Heart left ventricle (tissue), 13 donors: ENCODE results near the gene GNB1L.

Experiments used
- POLR2A ChIP-seq, 2 donors: fragments of 450-650 bp; IDR thresholded peaks; one replicate each; pipeline ENCODE4 v1.6.1; 2017; ENCODE audit warnings: antibody characterized with exemption in 2 of 2, mild to moderate bottlenecking in 2 of 2, moderate library complexity in 2 of 2
- TF ChIP-seq, protein P1 (sequence below), 12 donors: fragments of 200-600 bp; sonication (generic) in 4 of 12; IDR thresholded peaks; one replicate each; pipeline versions ENCODE4 v1.5.0 to v1.8.0; 2018 to 2022; ENCODE audit warnings: antibody characterized with exemption in 12 of 12, mild to moderate bottlenecking in 5 of 12
- donor health status: ischemic (EF 13 %, LVEDD 7.1; RV severe dilation, severe dysfunction).
- donor health status: DM: no; HTN: yes; CAD: no.
- donor health status: DM: no; HTN: no; CAD: no.
- donor health status: ischemic (EF 25% LVEDD 6.9; RV normal size, moderate dysfunction).
- donor health status: ischemic (EF 25% LVEDD 5.7; RV mildly dilated, moderate dysfunction).
- donor health status: ischemic (EF 35%, LVEDD 5.7; RV mildly dilated, moderate dysfunction).
- donor health status: nonischemic (EF 11% LVEDD 7.7; RV severe dilation, severe dysfunction).
- donor health status: DM: yes; HTN: yes; CAD: no.
- donor health status: PGD.
- donor health status: ischemic (EF 29% LVEDD 5.4; RV normal size, mild dysfunction).
- donor health status: nonischemic (EF 23%, LVEDD 6.1; RV moderate dilation, normal function).

DNA sequence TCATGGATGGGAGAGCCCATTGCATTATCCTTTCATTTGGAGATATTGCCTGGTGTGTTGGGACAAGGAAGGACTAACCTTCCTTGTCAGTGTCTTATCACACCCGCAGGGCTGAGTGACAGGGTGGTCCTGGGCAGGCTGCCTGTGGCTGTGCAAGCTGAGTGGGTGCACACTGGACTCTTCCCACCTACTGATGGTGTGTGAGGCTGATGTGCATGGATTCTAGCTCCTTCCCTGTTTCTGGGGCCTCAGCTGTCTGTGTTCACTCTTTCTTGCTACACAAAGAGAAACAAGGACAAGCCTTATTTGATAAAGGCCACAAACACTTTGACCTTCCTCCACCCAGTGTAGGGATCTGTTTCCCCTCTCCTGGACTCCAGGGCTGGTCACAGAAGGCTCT is 72.1 kb downstream of the GNB1L start:
- TF ChIP-seq POLR2A (IDR thresholded peaks at IDR 0.05), result no peak
- TF ChIP-seq, protein P1, sequence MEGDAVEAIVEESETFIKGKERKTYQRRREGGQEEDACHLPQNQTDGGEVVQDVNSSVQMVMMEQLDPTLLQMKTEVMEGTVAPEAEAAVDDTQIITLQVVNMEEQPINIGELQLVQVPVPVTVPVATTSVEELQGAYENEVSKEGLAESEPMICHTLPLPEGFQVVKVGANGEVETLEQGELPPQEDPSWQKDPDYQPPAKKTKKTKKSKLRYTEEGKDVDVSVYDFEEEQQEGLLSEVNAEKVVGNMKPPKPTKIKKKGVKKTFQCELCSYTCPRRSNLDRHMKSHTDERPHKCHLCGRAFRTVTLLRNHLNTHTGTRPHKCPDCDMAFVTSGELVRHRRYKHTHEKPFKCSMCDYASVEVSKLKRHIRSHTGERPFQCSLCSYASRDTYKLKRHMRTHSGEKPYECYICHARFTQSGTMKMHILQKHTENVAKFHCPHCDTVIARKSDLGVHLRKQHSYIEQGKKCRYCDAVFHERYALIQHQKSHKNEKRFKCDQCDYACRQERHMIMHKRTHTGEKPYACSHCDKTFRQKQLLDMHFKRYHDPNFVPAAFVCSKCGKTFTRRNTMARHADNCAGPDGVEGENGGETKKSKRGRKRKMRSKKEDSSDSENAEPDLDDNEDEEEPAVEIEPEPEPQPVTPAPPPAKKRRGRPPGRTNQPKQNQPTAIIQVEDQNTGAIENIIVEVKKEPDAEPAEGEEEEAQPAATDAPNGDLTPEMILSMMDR (IDR thresholded peaks at IDR 0.05), result no peak
